OCI-LY7 (cell line): ENCODE measurements around the gene TNKS1BP1. TPM values are rescaled to one million over a fixed set of nuclear protein-coding genes. Genes with fewer than 3 reads are reported as not detected.
"Not testable (repeated sequence)": the region's sequence is repeated elsewhere in the genome, so short reads cannot be mapped to it uniquely, and the experiment has no call there.

ENCODE experiments used
- BruUV-seq: library from RNA; stranded (reverse); fragments of 400-500 nt; replicated peaks from 2 replicates; lab custom pipeline; 2021; lab: Mats Ljungman, UMichigan
- CTCF ChIA-PET: fragments of 300-600 bp; sonication (Branson Sonifier 250); formaldehyde crosslinking; loops from one replicate; lab custom pipeline; 2022; ENCODE audit warnings: antibody characterized with exemption; ENCODE audit not compliant: unreplicated experiment; lab: Charles Lee
- POLR2A ChIA-PET: fragments of 300-600 bp; sonication (Branson Sonifier 250); formaldehyde crosslinking; loops from one replicate; lab custom pipeline; 2022; ENCODE audit warnings: antibody characterized with exemption; lab: Charles Lee
- DNase-seq: peaks from one replicate; pipeline ENCODE4 v3.0.0-alpha.2; 2015; ENCODE audit warnings: low spot score
- H2AFZ ChIP-seq: fragments of 200-600 bp; sonication (generic), shearing (Covaris generic); 2 replicates; pipeline ENCODE4 v1.6.1; 2014; ENCODE audit warnings: mild to moderate bottlenecking, antibody characterized with exemption, low read length, moderate library complexity
- H3K27ac ChIP-seq: fragments of 200-600 bp; sonication (generic); 2 replicates; pipeline ENCODE4 v1.5.1; 2014; ENCODE audit warnings: mixed run types, low read depth, mild to moderate bottlenecking, moderate library complexity, low read length, inconsistent platforms; ENCODE audit not compliant: poor library complexity, severe bottlenecking
- H3K36me3 ChIP-seq: fragments of 200-600 bp; sonication (generic); 2 replicates; pipeline ENCODE4 v1.6.1; 2014; ENCODE audit warnings: mild to moderate bottlenecking, antibody characterized with exemption, low read length, moderate library complexity, mixed read lengths; ENCODE audit not compliant: insufficient read depth
- H3K4me1 ChIP-seq: fragments of 200-600 bp; sonication (generic); 2 replicates; pipeline ENCODE4 v1.5.1; 2014; ENCODE audit warnings: mild to moderate bottlenecking, low read length; ENCODE audit not compliant: insufficient read depth, poor library complexity, severe bottlenecking
- H3K4me2 ChIP-seq: fragments of 200-600 bp; sonication (generic); 2 replicates; pipeline ENCODE4 v1.6.1; 2014; ENCODE audit warnings: mild to moderate bottlenecking, low read length
- H3K4me3 ChIP-seq: fragments of 200-600 bp; sonication (generic); 2 replicates; pipeline ENCODE4 v1.5.1; 2014; ENCODE audit warnings: mild to moderate bottlenecking, low read depth, low read length; ENCODE audit not compliant: poor library complexity, severe bottlenecking
- H3K79me2 ChIP-seq: fragments of 200-600 bp; sonication (generic); 2 replicates; pipeline ENCODE4 v1.6.1; 2016; ENCODE audit warnings: low read depth, mild to moderate bottlenecking, low read length, moderate library complexity, mixed read lengths; ENCODE audit not compliant: insufficient read depth
- H3K9me2 ChIP-seq: fragments of 200-600 bp; sonication (generic); 2 replicates; pipeline ENCODE4 v1.6.1; 2016; ENCODE audit warnings: mild to moderate bottlenecking, low read length, mixed read lengths; ENCODE audit not compliant: insufficient read depth
- H3K9me3 ChIP-seq: fragments of 200-600 bp; sonication (generic); 2 replicates; pipeline ENCODE4 v1.6.1; 2014; ENCODE audit warnings: mild to moderate bottlenecking, mixed run types, low read length, mixed read lengths
- H4K20me1 ChIP-seq: fragments of 200-600 bp; sonication (generic); 2 replicates; pipeline ENCODE4 v1.6.1; 2014; ENCODE audit warnings: mild to moderate bottlenecking, antibody characterized with exemption, low read length, moderate library complexity, mixed read lengths; ENCODE audit not compliant: insufficient read depth
- EZH2phosphoT487 ChIP-seq: fragments of 200-600 bp; sonication (generic); IDR thresholded peaks from 2 replicates; pipeline ENCODE4 v1.6.1; 2018; ENCODE audit warnings: low read depth, borderline replicate concordance, mild to moderate bottlenecking, mixed run types, antibody characterized with exemption, low read length, moderate library complexity, mixed read lengths
- intact Hi-C: fragments of 100-400 bp; cut with micrococcal nuclease; formaldehyde crosslinking; loops from one replicate; pipeline ENCODE4 v1.10.0; 2022; ENCODE audit not compliant: unreplicated experiment
- total RNA-seq, 2 experiments: library from RNA; depleted of rRNA in 1 of 2; stranded (reverse); fragments of >200 nt in 1 of 2; shearing (Covaris generic) in 1 of 2; gene quantifications; 2 replicates each; pipeline ENCODE4 v1.2.3, GENCODE V29; 2014 to 2022
- TF ChIP-seq, protein P1 (sequence below): fragments of 200-600 bp; sonication (generic); conservative IDR thresholded peaks from 2 replicates; pipeline ENCODE4 v1.5.1; 2014; ENCODE audit warnings: mild to moderate bottlenecking, antibody characterized with exemption, low read length, moderate library complexity, mixed read lengths

Gene TNKS1BP1
- total RNA-seq, 2 experiments from 2014 or later = 5.3 to 16.4 TPM

- Histone ChIP-seq H2AFZ (no peak overlapping the region), H3K4me1 (no peaks in the 10 kb centered on the region), H3K4me2 (no peak overlapping the region), H3K36me3 (no peaks in the 10 kb centered on the region), H3K9me2 (no peaks in the 10 kb centered on the region), H4K20me1 (no peaks in the 10 kb centered on the region), H3K79me2 (no peaks in the 10 kb centered on the region), H3K9me3 (no peaks in the 10 kb centered on the region), H3K27ac (no peak overlapping the region), H3K4me3 (no peak overlapping the region)
- intact Hi-C loops = no loop called here
- no peak for DNase-seq
- BruUV-seq = no TSS peak
- POLR2A ChIA-PET = interaction anchor here (1.2 kb wide), 1 partner anchor 373 kb away, joined by 3 read pairs; no protein-coding TSS in a partner anchor
- TF ChIP-seq, protein P1, sequence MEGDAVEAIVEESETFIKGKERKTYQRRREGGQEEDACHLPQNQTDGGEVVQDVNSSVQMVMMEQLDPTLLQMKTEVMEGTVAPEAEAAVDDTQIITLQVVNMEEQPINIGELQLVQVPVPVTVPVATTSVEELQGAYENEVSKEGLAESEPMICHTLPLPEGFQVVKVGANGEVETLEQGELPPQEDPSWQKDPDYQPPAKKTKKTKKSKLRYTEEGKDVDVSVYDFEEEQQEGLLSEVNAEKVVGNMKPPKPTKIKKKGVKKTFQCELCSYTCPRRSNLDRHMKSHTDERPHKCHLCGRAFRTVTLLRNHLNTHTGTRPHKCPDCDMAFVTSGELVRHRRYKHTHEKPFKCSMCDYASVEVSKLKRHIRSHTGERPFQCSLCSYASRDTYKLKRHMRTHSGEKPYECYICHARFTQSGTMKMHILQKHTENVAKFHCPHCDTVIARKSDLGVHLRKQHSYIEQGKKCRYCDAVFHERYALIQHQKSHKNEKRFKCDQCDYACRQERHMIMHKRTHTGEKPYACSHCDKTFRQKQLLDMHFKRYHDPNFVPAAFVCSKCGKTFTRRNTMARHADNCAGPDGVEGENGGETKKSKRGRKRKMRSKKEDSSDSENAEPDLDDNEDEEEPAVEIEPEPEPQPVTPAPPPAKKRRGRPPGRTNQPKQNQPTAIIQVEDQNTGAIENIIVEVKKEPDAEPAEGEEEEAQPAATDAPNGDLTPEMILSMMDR = no peak
- TF ChIP-seq EZH2phosphoT487 = no peak
- CTCF ChIA-PET = interaction anchor here (0.6 kb wide), 1 partner anchor 37 kb away, joined by 3 read pairs; no protein-coding TSS in a partner anchor
These were observed 38.7 kb upstream of the TNKS1BP1 start for GRCh38 chr11:57363131-57364080.

GRCh38 chr11:57361926-57362325 lies 37.2 kb upstream of the TNKS1BP1 start:
- H3K4me2 ChIP-seq = no peak overlapping the region
- ChIA-PET CTCF (interaction anchor here (0.6 kb wide), 1 partner anchor 1905 kb away, joined by 4 read pairs; no protein-coding TSS in a partner anchor), POLR2A (interaction anchor here (1.2 kb wide), 1 partner anchor 375 kb away, joined by 3 read pairs; no protein-coding TSS in a partner anchor)
- DNase-seq = no peak
- H2AFZ ChIP-seq = no peak overlapping the region
- TF ChIP-seq, protein P1 = no peak
- no peak for TF ChIP-seq EZH2phosphoT487
- intact Hi-C loops = no loop called here
- no peaks in the 10 kb centered on the region for H3K9me3 ChIP-seq
- BruUV-seq = no TSS peak
- no peaks in the 10 kb centered on the region for H3K79me2 ChIP-seq
- H3K9me2 ChIP-seq = no peaks in the 10 kb centered on the region
- H3K4me3 ChIP-seq = no peak overlapping the region
- no peak overlapping the region for H3K27ac ChIP-seq
- no peaks in the 10 kb centered on the region for H3K36me3 ChIP-seq
- H3K4me1 ChIP-seq = no peaks in the 10 kb centered on the region
- no peaks in the 10 kb centered on the region for H4K20me1 ChIP-seq

DNA sequence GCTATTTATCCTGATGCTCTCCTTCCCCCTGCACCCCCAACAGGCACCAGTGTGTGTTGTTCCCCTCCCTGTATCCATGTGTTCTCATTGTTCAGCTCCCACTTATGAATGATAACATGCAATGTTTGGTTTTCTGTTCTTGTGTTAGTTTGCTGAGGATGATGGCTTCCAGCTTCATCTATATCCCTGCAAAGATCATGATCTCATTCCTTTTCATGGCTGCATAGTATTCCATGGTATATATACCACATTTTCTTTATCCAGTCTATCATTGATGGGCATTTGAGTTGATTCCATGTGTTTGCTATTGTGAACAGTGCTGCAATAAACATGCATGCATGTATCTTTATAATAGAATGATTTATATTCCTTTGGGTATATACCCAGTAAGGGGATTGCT lies 36.7 kb upstream of the TNKS1BP1 start:
- H3K4me3 ChIP-seq, H3K4me1 ChIP-seq, H3K4me2 ChIP-seq, H3K79me2 ChIP-seq, H3K9me2 ChIP-seq, H4K20me1 ChIP-seq, H3K9me3 ChIP-seq, DNase-seq, H2AFZ ChIP-seq, H3K27ac ChIP-seq, H3K36me3 ChIP-seq, CTCF ChIA-PET, intact Hi-C loops, BruUV-seq: not testable (repeated sequence)
- POLR2A ChIA-PET = interaction anchor here (0.6 kb wide), 1 partner anchor 24 kb away, joined by 6 read pairs; no protein-coding TSS in a partner anchor
